AG09309 (cell line): Measurements from ENCODE around the gene HNRNPH2.

ENCODE experiments used
- DNase-seq: peaks from one replicate; pipeline ENCODE4 v3.0.0-alpha.2; 2010; ENCODE audit warnings: low read depth
- H3K4me3 ChIP-seq: 2 replicates; pipeline ENCODE4 v1.5.1; 2011; ENCODE audit warnings: mild to moderate bottlenecking, low read depth, low read length, moderate library complexity; ENCODE audit not compliant: control insufficient read depth
- TF ChIP-seq, protein P1 (sequence below): IDR thresholded peaks from 2 replicates; pipeline ENCODE4 v1.5.1; 2011; ENCODE audit warnings: mild to moderate bottlenecking, low read depth, low read length, inconsistent platforms; ENCODE audit not compliant: insufficient read depth, control insufficient read depth; ENCODE audit errors: missing control alignments

Gene HNRNPH2

GRCh38 chrX:101449279-101449678, 41.3 kb downstream of the HNRNPH2 start:
- no peak overlapping the region for H3K4me3 ChIP-seq
- TF ChIP-seq, protein P1, sequence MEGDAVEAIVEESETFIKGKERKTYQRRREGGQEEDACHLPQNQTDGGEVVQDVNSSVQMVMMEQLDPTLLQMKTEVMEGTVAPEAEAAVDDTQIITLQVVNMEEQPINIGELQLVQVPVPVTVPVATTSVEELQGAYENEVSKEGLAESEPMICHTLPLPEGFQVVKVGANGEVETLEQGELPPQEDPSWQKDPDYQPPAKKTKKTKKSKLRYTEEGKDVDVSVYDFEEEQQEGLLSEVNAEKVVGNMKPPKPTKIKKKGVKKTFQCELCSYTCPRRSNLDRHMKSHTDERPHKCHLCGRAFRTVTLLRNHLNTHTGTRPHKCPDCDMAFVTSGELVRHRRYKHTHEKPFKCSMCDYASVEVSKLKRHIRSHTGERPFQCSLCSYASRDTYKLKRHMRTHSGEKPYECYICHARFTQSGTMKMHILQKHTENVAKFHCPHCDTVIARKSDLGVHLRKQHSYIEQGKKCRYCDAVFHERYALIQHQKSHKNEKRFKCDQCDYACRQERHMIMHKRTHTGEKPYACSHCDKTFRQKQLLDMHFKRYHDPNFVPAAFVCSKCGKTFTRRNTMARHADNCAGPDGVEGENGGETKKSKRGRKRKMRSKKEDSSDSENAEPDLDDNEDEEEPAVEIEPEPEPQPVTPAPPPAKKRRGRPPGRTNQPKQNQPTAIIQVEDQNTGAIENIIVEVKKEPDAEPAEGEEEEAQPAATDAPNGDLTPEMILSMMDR, result no peak
- no peak for DNase-seq

GRCh38 chrX:101450085-101450484, 42.1 kb downstream of the HNRNPH2 start:
- H3K4me3 ChIP-seq, result no peak overlapping the region
- DNase-seq, result no peak

GRCh38 chrX:101450961-101451360, 42.9 kb downstream of the HNRNPH2 start:
- no peak overlapping the region for H3K4me3 ChIP-seq
- no peak for DNase-seq
- TF ChIP-seq, protein P1, result no peak

More at GRCh38 chrX:101450085-101450484, 42.1 kb downstream of the HNRNPH2 start:
- TF ChIP-seq, protein P1, result no peak

DNA sequence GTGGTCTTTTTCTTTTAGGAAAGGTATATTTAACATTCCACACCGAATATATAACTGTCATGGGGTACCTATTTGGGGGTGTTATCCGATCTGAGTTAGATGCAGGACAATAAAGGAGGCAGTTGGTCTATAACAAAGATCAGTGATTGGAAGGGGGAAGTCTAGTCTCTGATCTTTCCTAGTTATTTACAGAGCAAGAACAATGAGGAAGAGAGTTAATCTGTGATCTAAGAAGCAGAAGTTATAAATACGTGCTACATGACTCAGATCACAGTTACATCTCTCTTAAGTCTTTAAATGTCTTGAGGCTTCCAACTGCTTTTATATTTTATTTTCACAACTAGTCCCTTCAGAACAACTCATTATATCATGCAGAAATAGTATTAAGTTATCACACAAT, 44.0 kb downstream of the HNRNPH2 start:
- TF ChIP-seq, protein P1, result no peak
- no peak overlapping the region for H3K4me3 ChIP-seq
- no peak for DNase-seq

DNA sequence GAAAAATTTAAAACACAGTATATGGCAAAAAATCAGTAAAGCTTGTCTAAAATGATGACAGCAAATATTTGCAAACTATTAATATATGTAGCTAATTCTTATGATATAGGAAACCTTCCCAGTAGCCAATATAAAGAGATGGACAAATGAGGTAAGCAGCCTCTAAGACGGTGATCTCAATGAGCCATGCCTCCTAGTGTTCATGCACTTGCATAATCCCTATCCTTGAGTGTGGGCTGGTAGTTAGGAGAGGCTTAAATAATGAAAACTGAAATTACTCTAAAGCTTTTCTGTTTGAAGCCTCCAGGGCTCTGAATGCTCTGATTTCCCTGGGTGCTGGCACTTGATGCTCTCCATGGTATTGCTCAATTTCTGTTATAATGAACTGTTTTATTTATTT, 52.6 kb downstream of the HNRNPH2 start:
- DNase-seq, result no peak
- TF ChIP-seq, protein P1, result no peak

DNA sequence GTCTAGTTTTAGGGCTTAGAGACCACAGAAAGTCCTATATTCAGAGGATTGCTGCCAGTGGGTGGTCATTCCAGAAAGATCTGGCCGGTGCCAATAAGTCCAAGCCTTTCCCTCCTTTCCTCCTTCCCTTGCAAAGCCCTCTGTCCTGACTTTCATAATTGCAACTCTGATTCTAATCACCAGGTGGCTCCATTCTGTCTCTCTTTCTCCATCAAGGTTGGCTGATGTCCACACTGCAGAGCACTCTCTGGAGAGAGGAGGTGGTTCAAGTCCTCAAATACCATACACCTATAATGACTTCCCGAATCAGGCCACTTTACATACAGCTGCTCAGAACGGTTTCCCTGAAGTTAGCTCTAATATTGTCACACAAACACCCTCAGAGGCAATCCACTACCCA, 54.9 kb downstream of the HNRNPH2 start:
- DNase-seq, result no peak
- no peak overlapping the region for H3K4me3 ChIP-seq
- TF ChIP-seq, protein P1, result peak; percentile 59

More for the DNA sequence above, 52.6 kb downstream of the HNRNPH2 start:
- H3K4me3 ChIP-seq, result no peak overlapping the region
